ENCODE results near the gene PLPP7.
"Not testable (repeated sequence)": the region's sequence is repeated elsewhere in the genome, so short reads cannot be mapped to it uniquely, and the experiment has no call there.

The PLPP7 gene

GRCh38 chr9:131337131-131337848 is 47.8 kb downstream of the PLPP7 start:
- no peak for DNase-seq

- not testable (repeated sequence) for DNase-seq
Observed at GRCh38 chr9:131339212-131339611, 49.7 kb downstream of the PLPP7 start.

GRCh38 chr9:131344931-131345535 is 55.5 kb downstream of the PLPP7 start:
- not testable (repeated sequence) for DNase-seq

GRCh38 chr9:131346559-131346958 is 57.0 kb downstream of the PLPP7 start:
- no peak for DNase-seq

GRCh38 chr9:131347376-131348020 is 58.0 kb downstream of the PLPP7 start:
- DNase-seq: no peak

GRCh38 chr9:131348631-131349521 is 59.4 kb downstream of the PLPP7 start:
- no peak for DNase-seq

- DNase-seq: no peak
Observed at GRCh38 chr9:131349522-131349880, 60.0 kb downstream of the PLPP7 start.

GRCh38 chr9:131349881-131350563 is 60.5 kb downstream of the PLPP7 start:
- peak; percentile 85 for DNase-seq

- DNase-seq: not testable (repeated sequence)
Observed at GRCh38 chr9:131356479-131356878, 67.0 kb downstream of the PLPP7 start.

- DNase-seq: no peak
Observed at GRCh38 chr9:131358556-131358955, 69.0 kb downstream of the PLPP7 start.

All from CD4-positive, alpha-beta T cell treated with Interleukin-10 for 1 hour (primary cell).